ENCODE results near the gene CMIP.

The CMIP gene

DNA sequence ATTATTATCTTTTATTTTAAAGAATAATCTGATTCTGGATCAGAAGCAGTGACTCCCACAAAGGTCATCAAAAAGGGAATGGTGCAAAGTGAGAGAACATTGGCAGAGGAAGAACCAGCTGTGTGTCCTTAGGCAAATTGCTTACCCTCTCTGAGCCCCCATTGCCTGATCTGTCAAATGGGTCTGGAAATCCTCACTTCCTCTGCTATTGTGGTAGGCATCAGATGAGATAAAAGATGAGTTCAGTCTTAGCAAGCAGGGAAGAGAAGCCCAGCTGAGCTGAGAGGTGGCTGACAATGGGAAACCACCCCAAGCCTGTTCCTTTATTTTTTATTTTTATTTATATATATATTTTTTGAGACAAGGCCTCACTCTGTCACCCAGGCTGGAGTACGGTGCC is 310.2 kb downstream of the CMIP start:
- Histone ChIP-seq H3K4me2 (ENCODE audit: low read depth, low read length, poor library complexity, severe bottlenecking) (no peak overlapping the region), H3K9me2 (replicated peaks; ENCODE audit: insufficient read depth, low read length) (no peaks in the 10 kb centered on the region), H3K4me3 (ENCODE audit: insufficient read depth, low read length, poor library complexity, severe bottlenecking) (no peak overlapping the region), H4K20me1 (ENCODE audit: low read depth, low read length) (no peaks in the 10 kb centered on the region), H3K79me2 (ENCODE audit: insufficient read depth, low read length) (peaks cover 23% of the 10 kb centered on the region), H3K27ac (ENCODE audit: low read depth, low read length) (no peak overlapping the region), H3K9ac (ENCODE audit: low read length) (no peak overlapping the region), H2AFZ (ENCODE audit: low read depth, low read length, severe bottlenecking) (no peak overlapping the region), H3F3A (ENCODE audit: insufficient read depth) (peaks cover 15% of the 10 kb centered on the region), H3K9me3 (ENCODE audit: insufficient read depth, low read length) (no peaks in the 10 kb centered on the region), H3K36me3 (ENCODE audit: low read length) (peaks cover 14% of the 10 kb centered on the region), H3K27me3 (ENCODE audit: low read length) (no peaks in the 10 kb centered on the region)
- TF ChIP-seq, protein P1, sequence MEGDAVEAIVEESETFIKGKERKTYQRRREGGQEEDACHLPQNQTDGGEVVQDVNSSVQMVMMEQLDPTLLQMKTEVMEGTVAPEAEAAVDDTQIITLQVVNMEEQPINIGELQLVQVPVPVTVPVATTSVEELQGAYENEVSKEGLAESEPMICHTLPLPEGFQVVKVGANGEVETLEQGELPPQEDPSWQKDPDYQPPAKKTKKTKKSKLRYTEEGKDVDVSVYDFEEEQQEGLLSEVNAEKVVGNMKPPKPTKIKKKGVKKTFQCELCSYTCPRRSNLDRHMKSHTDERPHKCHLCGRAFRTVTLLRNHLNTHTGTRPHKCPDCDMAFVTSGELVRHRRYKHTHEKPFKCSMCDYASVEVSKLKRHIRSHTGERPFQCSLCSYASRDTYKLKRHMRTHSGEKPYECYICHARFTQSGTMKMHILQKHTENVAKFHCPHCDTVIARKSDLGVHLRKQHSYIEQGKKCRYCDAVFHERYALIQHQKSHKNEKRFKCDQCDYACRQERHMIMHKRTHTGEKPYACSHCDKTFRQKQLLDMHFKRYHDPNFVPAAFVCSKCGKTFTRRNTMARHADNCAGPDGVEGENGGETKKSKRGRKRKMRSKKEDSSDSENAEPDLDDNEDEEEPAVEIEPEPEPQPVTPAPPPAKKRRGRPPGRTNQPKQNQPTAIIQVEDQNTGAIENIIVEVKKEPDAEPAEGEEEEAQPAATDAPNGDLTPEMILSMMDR (IDR thresholded peaks at IDR 0.05; ENCODE audit: insufficient read depth, low read length, poor library complexity, severe bottlenecking) = no peak
- no peak for TF ChIP-seq EZH2phosphoT487 (conservative IDR thresholded peaks at IDR 0.05; ENCODE audit: low read length)

DNA sequence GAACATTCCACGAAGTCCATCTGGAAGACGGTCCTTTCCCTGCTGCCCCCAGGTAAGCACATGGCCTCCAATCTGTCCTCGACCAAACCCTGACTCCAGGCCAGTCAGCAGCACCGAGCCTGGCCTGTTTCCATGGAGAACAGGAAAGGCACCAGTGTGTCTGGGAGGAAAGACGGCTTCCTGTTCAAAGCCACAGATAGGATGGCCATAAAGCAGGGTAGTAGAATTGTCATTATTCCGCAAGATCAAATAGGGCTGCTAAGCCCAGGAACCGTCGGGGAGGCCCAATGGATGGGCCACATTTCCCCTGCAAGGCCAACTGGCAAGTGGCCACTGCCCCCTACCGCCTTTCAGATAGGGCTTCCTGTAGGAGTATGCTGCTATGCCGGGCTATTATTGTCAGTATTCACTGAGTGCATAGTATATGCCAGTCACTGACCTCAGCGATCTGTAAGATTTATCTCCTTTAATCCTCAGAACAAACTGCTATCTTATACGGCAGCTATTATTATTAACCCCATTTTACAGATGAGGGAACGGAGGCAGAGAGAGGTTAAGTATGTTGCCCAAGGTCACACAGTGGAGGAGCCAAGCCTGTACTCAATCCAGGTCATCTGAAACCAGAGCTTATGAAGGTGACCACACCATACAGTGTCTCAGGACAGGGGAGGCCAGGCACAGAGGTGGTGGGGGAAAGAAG is 311.5 kb downstream of the CMIP start:
- peaks cover 6% of the 10 kb centered on the region for H3F3A ChIP-seq (ENCODE audit: insufficient read depth)
- H3K36me3 ChIP-seq (ENCODE audit: low read length) = peaks cover 14% of the 10 kb centered on the region
- H3K27ac ChIP-seq (ENCODE audit: low read depth, low read length) = no peak overlapping the region
- no peaks in the 10 kb centered on the region for H3K9me3 ChIP-seq (ENCODE audit: insufficient read depth, low read length)
- H4K20me1 ChIP-seq (ENCODE audit: low read depth, low read length) = no peaks in the 10 kb centered on the region
- H3K9ac ChIP-seq (ENCODE audit: low read length) = no peak overlapping the region
- no peaks in the 10 kb centered on the region for H3K27me3 ChIP-seq (ENCODE audit: low read length)
- H3K4me2 ChIP-seq (ENCODE audit: low read depth, low read length, poor library complexity, severe bottlenecking) = no peak overlapping the region
- no peaks in the 10 kb centered on the region for H3K9me2 ChIP-seq (replicated peaks; ENCODE audit: insufficient read depth, low read length)
- peaks cover 19% of the 10 kb centered on the region for H3K79me2 ChIP-seq (ENCODE audit: insufficient read depth, low read length)
- TF ChIP-seq, protein P1 (IDR thresholded peaks at IDR 0.05; ENCODE audit: insufficient read depth, low read length, poor library complexity, severe bottlenecking) = no peak
- no peak for TF ChIP-seq EZH2phosphoT487 (conservative IDR thresholded peaks at IDR 0.05; ENCODE audit: low read length)
- H2AFZ ChIP-seq (ENCODE audit: low read depth, low read length, severe bottlenecking) = no peak overlapping the region
- H3K4me3 ChIP-seq (ENCODE audit: insufficient read depth, low read length, poor library complexity, severe bottlenecking) = no peak overlapping the region

DNA sequence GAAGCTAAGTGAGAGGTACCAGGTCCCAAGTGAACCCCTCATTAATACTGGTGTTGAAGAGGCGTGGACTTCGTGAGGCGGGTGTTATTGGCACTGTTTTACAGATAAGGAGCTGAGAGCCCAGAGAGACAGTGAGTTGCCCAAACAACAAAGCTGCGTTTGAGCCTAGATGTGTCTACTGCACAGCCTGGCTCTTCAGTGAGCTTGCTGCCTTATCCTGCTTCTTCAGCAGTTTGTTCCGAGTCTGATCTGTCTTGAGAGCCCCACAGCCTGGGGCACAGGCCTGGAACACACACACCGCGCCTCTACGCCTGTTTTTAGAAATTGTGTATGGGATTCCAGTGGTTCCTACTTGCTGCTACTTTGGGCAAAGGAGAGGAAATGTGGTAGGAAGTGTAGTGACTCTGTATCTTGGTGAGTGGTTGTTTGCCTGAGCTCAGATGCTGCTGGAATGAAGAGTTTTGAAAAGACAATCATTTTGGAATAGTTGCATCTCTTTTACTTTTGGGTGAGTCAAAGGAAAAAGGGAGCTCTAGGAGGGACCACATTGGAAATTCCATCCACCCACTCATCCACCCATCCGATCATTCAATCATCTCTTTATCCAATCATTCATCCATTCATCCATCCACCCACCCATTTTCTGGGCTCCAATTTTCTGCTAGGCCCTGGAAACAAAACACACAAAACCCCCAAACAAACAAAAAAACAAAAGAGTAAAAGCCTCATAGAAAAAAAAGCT is 312.2 kb downstream of the CMIP start:
- Histone ChIP-seq H3K4me2 (ENCODE audit: low read depth, low read length, poor library complexity, severe bottlenecking) (no peak overlapping the region), H3K36me3 (ENCODE audit: low read length) (peaks cover 14% of the 10 kb centered on the region), H3K9me3 (ENCODE audit: insufficient read depth, low read length) (no peaks in the 10 kb centered on the region)

More for the DNA sequence above, 312.2 kb downstream of the CMIP start:
- H3K27me3 ChIP-seq (ENCODE audit: low read length) = no peaks in the 10 kb centered on the region
- H3F3A ChIP-seq (ENCODE audit: insufficient read depth) = 0 out of 2 replicates have a peak, but pooled peaks cover 3% of the 10 kb centered on the region
- H3K79me2 ChIP-seq (ENCODE audit: insufficient read depth, low read length) = peaks cover 19% of the 10 kb centered on the region
- H2AFZ ChIP-seq (ENCODE audit: low read depth, low read length, severe bottlenecking) = no peak overlapping the region
- H3K4me3 ChIP-seq (ENCODE audit: insufficient read depth, low read length, poor library complexity, severe bottlenecking) = no peak overlapping the region
- TF ChIP-seq EZH2phosphoT487 (conservative IDR thresholded peaks at IDR 0.05; ENCODE audit: low read length) = no peak
- TF ChIP-seq, protein P1 (IDR thresholded peaks at IDR 0.05; ENCODE audit: insufficient read depth, low read length, poor library complexity, severe bottlenecking) = no peak
- H4K20me1 ChIP-seq (ENCODE audit: low read depth, low read length) = no peaks in the 10 kb centered on the region
- H3K9me2 ChIP-seq (replicated peaks; ENCODE audit: insufficient read depth, low read length) = no peaks in the 10 kb centered on the region
- no peak overlapping the region for H3K27ac ChIP-seq (ENCODE audit: low read depth, low read length)
- no peak overlapping the region for H3K9ac ChIP-seq (ENCODE audit: low read length)
